ENCODE data around the gene UBTFL1. TPM values are rescaled to one million over a fixed set of nuclear protein-coding genes. Genes with fewer than 3 reads are reported as not detected.
"Not testable (repeated sequence)": the region's sequence is repeated elsewhere in the genome, so short reads cannot be mapped to it uniquely, and the experiment has no call there.

UBTFL1 gene, protein sequence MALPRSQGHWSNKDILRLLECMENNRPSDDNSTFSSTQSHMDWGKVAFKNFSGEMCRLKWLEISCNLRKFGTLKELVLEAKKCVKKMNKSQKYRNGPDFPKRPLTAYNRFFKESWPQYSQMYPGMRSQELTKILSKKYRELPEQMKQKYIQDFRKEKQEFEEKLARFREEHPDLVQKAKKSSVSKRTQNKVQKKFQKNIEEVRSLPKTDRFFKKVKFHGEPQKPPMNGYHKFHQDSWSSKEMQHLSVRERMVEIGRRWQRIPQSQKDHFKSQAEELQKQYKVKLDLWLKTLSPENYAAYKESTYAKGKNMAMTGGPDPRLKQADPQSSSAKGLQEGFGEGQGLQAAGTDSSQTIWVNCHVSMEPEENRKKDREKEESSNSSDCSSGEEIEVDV
- total RNA-seq, result not detected

DNA sequence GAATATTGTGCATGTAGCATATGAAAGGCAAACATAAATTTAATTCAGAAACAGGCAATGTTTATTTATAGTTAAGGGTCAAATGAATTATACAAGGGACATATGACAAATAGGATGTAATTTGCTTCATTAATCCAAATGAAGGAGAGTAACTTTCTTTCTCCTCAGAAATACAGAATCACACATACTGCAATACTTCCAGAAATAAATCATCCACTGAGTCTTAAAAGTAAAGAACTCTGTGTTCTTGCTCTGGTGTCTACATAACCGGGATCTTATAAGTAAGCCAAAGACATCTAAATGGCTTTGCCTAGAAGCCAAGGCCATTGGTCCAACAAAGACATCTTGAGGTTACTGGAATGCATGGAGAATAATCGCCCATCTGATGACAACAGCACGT is at the start of gene UBTFL1:
Gene UBTFL1 (plus strand): TSS at position 301 of the 400 bp plus-strand sequence. CDS start 0 bp downstream, at position 301.
- not testable (repeated sequence) for H3K27me3 ChIP-seq (replicated peaks; ENCODE audit: insufficient read depth); H3K4me1 ChIP-seq (ENCODE audit: control insufficient read depth in 1 of 2, low read depth in 2 of 2)

DNA sequence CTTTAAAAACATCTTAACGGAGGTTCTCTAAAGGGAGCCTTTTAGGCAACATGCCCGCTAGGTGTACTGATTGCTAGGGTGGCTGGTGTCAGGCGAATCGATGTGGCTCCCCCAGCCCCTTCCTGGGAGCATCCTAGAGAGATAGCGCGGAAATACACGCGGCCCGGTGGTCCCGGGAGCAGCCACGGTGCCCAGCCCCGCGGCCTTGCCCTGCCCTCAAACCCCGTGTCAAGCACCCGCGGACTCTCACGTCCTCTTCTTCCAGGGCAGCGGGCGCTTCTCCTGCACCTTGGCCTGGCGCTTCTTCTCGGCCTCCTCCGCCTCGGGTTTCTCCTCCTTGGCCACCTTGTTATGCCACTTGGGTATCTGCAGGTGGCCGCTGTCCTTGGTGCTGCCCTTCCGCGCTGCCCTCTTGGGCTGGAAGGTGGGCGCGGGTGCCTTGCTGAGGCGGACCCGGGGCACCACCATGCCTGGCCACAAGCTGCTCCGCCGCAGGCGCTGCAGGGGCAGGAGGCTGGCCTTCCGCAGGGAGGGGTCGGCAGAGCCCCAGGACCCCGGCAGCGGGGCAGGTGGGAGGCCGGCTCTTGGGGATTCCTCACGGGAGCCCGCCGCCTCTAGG is 34.0 kb upstream of the UBTFL1 start:
- not testable (repeated sequence) for H3K27me3 ChIP-seq (replicated peaks; ENCODE audit: insufficient read depth); H3K9me3 ChIP-seq; DNase-seq (ENCODE audit: low spot score); H3K27ac ChIP-seq; H3K4me3 ChIP-seq; H3K4me1 ChIP-seq (ENCODE audit: control insufficient read depth in 1 of 2, low read depth in 2 of 2); ATAC-seq (ENCODE audit: insufficient number of reproducible peaks, low FRiP score, low read depth); H3K36me3 ChIP-seq

More for the DNA sequence above, at the start of gene UBTFL1:
- not testable (repeated sequence) for ATAC-seq (ENCODE audit: insufficient number of reproducible peaks, low FRiP score, low read depth); H3K4me3 ChIP-seq; H3K27ac ChIP-seq; H3K9me3 ChIP-seq; H3K36me3 ChIP-seq; DNase-seq (ENCODE audit: low spot score)

DNA sequence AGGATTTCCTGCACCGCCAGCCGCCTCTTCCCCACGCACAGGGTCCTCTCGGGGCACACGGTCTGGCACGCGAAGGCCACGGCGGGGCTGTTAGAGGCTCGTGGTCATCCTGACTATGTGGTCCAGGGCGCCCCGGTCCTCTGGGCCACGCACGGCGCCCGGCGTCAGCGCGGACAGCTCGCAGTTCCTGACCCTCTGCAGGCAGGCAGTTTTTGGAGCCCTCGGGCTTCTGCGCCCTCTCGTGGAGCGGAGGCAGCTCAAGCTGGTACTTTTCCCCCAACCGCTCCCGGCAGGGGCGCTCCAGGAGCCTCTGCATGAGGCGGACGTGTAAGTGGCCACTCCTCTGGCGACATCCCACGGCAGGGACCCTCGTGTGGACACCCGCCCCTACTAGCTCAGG is 33.4 kb upstream of the UBTFL1 start:
- H3K27me3 ChIP-seq (replicated peaks; ENCODE audit: insufficient read depth); H3K4me3 ChIP-seq; H3K4me1 ChIP-seq (ENCODE audit: control insufficient read depth in 1 of 2, low read depth in 2 of 2); ATAC-seq (ENCODE audit: insufficient number of reproducible peaks, low FRiP score, low read depth); H3K27ac ChIP-seq; H3K36me3 ChIP-seq; H3K9me3 ChIP-seq; DNase-seq (ENCODE audit: low spot score): not testable (repeated sequence)

DNA sequence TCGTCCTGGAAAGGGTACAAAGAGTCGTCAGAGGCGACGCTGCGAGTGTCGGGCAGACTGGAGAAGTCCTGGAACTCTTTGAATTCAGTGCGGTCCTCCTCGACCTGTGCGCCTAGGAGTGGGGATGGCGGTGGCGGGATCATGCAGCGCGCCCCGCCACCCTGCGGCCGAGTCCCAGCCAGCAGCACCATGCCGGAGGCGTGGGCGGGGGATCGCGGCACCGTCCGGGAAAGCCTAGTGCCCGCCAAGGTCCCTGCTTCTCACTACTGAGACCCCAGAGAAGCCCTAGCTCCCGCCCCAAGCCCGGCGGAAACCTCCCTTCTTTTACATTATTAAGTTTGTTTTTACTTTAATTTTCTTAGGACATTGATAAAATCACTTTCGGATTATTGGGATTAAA is 32.2 kb upstream of the UBTFL1 start:
- not testable (repeated sequence) for H3K4me1 ChIP-seq (ENCODE audit: control insufficient read depth in 1 of 2, low read depth in 2 of 2); H3K27ac ChIP-seq; H3K36me3 ChIP-seq; DNase-seq (ENCODE audit: low spot score); H3K4me3 ChIP-seq; H3K27me3 ChIP-seq (replicated peaks; ENCODE audit: insufficient read depth); ATAC-seq (ENCODE audit: insufficient number of reproducible peaks, low FRiP score, low read depth); H3K9me3 ChIP-seq

DNA sequence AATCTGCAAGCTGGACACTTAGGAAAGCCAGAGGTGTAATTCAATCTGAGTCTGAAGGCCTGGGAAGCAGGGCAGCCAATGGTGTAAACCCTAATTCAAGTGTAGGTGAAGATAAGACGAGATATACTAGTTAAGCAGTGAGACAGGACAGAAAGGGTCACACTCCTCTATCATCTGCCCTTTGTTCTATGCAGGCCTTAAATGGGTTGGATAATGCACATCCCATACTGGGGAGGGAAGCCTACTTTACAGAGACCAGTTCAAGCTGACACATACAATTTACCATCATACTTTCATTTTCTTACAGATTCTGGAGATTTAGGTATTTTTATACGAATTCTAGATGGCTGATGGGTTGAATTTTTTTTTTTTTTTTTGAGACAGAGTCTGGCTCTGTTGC is 3.0 kb downstream of the UBTFL1 start:
- not testable (repeated sequence) for H3K4me1 ChIP-seq (ENCODE audit: control insufficient read depth in 1 of 2, low read depth in 2 of 2); ATAC-seq (ENCODE audit: insufficient number of reproducible peaks, low FRiP score, low read depth); H3K27me3 ChIP-seq (replicated peaks; ENCODE audit: insufficient read depth); DNase-seq (ENCODE audit: low spot score); H3K4me3 ChIP-seq; H3K27ac ChIP-seq; H3K36me3 ChIP-seq; H3K9me3 ChIP-seq

DNA sequence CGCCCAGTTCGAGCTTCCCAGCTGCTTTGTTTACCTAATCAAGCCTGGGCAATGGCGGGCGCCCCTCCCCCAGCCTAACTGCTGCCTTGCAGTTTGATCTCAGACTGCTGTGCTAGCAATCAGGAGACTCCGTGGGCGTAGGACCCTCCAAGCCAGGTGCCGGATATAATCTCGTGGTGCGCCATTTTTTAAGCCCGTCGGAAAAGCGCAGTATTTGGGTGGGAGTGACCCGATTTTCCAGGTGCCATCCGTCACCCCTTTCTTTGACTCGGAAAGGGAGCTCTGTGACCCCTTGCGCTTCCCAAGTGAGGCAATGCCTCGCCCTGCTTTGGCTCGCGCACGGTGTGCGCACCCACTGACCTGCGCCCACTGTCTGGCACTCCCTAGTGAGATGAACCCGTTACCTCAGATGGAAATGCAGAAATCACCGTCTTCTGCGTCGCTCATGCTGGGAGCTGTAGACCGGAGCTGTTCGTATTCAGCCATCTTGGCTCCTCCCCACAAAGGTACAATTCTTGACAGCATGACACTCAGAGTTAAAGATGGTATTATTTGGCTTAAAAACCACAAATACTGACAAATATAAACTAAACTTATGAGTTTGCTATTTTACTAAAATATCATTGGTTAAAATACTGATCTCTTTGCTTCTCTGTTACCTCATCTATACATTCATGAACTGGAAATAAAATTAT is 9.6 kb downstream of the UBTFL1 start:
- not testable (repeated sequence) for H3K4me3 ChIP-seq; H3K9me3 ChIP-seq; H3K27ac ChIP-seq; DNase-seq (ENCODE audit: low spot score); ATAC-seq (ENCODE audit: insufficient number of reproducible peaks, low FRiP score, low read depth); H3K4me1 ChIP-seq (ENCODE audit: control insufficient read depth in 1 of 2, low read depth in 2 of 2); H3K27me3 ChIP-seq (replicated peaks; ENCODE audit: insufficient read depth); H3K36me3 ChIP-seq

DNA sequence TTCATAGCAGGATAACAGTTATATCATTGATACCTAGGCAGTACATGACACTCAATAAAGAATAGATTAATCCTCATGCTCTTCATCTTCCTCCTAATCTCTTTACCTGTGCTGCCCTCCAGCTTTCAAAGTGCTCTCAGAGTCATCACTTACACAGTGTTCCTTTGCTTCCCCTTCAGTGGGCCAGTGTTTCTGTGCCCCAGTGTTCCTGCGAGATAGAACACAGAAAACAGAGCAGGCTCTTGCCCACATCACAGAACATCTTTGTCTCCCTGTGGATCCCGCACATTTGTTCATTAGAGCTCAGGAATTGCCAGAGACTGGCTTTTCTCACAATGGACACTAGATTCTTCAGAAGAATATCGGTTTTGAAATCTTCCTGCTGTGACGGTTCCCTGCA is 12.5 kb downstream of the UBTFL1 start:
- not testable (repeated sequence) for ATAC-seq (ENCODE audit: insufficient number of reproducible peaks, low FRiP score, low read depth); H3K36me3 ChIP-seq; H3K27me3 ChIP-seq (replicated peaks; ENCODE audit: insufficient read depth); H3K27ac ChIP-seq; DNase-seq (ENCODE audit: low spot score); H3K4me3 ChIP-seq; H3K4me1 ChIP-seq (ENCODE audit: control insufficient read depth in 1 of 2, low read depth in 2 of 2); H3K9me3 ChIP-seq

DNA sequence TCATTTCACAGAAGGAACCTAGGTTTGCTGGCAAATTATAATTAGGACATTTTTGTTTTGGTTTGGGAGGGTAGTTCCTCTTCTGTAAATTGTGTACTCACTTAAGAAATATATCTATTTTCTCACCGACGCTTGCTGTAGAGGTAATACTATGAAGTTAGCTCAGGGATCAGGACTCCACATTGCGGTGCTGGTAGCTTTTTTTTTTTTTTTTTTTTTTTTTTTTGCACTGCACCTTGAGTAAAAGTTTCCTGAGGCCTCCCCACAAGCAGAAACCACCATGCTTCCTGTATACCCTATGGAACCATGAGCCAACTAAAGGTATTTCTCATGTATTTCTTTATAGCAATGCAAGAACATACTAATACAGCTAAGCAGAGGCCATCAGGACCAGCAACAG is 14.7 kb downstream of the UBTFL1 start:
- no peak for DNase-seq (ENCODE audit: low spot score)
- no peaks in the 10 kb centered on the region for H3K27me3 ChIP-seq (replicated peaks; ENCODE audit: insufficient read depth)
- no peak overlapping the region for H3K4me3 ChIP-seq
- no peaks in the 10 kb centered on the region for H3K9me3 ChIP-seq
- H3K4me1 ChIP-seq (ENCODE audit: control insufficient read depth in 1 of 2, low read depth in 2 of 2), result no peaks in the 10 kb centered on the region
- no peaks in the 10 kb centered on the region for H3K36me3 ChIP-seq
- no peak overlapping the region for H3K27ac ChIP-seq
- no peak for ATAC-seq (ENCODE audit: insufficient number of reproducible peaks, low FRiP score, low read depth)
- TF ChIP-seq, protein P1, sequence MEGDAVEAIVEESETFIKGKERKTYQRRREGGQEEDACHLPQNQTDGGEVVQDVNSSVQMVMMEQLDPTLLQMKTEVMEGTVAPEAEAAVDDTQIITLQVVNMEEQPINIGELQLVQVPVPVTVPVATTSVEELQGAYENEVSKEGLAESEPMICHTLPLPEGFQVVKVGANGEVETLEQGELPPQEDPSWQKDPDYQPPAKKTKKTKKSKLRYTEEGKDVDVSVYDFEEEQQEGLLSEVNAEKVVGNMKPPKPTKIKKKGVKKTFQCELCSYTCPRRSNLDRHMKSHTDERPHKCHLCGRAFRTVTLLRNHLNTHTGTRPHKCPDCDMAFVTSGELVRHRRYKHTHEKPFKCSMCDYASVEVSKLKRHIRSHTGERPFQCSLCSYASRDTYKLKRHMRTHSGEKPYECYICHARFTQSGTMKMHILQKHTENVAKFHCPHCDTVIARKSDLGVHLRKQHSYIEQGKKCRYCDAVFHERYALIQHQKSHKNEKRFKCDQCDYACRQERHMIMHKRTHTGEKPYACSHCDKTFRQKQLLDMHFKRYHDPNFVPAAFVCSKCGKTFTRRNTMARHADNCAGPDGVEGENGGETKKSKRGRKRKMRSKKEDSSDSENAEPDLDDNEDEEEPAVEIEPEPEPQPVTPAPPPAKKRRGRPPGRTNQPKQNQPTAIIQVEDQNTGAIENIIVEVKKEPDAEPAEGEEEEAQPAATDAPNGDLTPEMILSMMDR (IDR thresholded peaks at IDR 0.05), result no peak

Measured in thoracic aorta (tissue), 2 donors.